HG03039 (cell line): Measurements from ENCODE around the gene IMPDH2.

ENCODE experiments used
- ATAC-seq: cut with Tn5 transposase; IDR thresholded peaks from one replicate; pipeline ENCODE4 v1.9.1; 2021; ENCODE audit warnings: mild to moderate bottlenecking, moderate library complexity; ENCODE audit not compliant: unreplicated experiment

The IMPDH2 gene

DNA sequence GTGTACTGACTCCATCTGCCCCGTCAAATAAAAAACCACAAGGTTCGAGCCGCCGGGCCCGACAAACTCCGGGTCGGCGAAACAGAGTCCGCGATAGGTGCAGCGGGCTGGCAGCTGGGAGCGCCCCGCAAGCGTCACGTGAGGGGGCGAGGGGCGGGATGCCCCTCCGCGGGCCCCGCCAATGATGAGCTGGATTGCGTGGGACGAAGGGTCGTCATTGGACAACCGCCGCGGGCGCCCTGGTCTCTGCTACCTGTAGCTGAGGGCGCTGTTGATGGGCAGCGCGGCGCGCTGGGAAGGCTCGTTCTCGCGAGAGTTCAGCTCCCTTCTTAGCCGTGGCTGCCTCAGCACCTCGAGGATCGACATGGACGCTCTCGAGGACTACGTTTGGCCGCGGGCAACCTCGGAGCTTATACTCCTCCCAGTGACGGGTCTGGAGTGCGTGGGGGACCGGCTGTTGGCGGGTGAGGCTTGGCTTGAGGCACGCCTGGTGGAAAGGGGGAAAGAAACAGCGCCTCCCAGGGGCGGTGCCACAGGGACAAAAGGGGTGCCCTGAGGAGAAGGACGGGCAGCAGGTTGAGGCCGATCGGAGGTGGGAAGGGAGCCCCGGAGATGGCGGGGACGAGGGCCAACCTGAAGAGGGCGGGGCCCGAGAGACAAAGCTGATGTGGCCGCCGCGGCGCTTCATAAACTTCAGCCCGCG is 22.0 kb downstream of the IMPDH2 start, which contains the start of gene WDR6:
WDR6 (plus strand) TSS at position 324 of the 703 bp plus-strand sequence; CDS start at position 365, 41 bp downstream.
- ATAC-seq: peak; percentile 76

DNA sequence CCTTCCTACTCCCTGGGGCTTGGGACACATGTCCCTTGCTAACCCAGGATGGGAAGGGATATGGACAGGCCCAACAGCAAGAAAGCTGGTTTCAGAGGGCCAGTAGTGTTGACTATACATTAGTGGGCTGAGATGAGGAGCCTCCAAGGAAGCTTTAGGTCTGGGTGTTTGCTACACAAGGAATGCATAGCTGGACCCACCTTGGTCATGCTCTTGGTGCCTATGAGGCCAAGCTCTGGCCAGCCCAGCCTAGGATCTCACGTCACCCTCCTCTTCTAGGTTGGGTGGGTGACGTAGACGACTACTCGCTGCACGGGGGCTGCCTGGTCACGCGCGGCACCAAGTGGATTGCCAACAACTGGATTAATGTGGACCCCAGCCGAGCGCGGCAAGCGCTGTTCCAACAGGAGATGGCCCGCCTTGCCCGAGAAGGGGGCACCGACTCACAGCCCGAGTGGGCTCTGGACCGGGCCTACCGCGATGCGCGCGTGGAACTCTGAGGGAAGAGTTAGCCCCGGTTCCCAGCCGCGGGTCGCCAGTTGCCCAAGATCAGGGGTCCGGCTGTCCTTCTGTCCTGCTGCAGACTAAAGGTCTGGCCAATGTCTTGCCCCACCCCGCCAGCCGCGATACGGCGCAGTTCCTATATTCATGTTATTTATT is 22.7 kb downstream of the IMPDH2 start:
- no peak for ATAC-seq

DNA sequence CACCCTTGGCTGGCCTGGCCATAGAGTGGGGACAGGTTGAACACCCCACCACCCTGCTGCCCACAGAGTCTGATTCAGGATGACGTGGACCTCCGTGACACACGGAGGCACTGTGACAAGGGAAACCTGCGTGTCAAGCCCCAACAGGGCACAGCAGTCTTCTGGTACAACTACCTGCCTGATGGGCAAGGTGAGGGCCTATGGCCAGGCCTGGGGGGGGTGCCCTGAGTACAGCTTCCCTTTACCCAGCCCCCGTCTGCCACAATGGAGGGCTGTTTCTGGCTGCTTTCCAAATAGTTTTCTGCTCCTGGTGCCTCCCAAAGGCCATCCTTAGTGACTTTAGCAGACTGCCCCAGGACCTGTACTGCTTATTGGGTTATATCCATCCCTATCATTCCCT is 23.2 kb downstream of the IMPDH2 start:
- ATAC-seq: no peak

DNA sequence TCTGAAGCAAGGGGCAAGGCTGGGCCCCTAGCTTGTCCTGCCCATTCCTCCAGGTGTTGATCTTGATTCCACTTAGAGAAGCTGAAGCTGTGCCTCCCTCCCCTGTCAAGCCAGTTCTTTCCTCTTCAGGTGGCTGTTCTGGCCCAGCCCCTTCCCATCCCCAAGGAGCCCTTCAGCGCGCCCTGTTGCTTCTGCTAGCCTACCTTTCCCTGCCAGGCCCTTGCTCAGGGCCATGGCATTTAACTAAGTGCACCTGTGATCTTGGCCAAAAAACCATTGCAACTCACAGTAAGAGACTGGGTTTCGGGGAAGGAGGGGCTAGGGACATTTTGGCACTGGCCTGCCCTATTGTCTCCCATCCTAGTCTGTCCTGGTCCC is 23.9 kb downstream of the IMPDH2 start:
- ATAC-seq: no peak

DNA sequence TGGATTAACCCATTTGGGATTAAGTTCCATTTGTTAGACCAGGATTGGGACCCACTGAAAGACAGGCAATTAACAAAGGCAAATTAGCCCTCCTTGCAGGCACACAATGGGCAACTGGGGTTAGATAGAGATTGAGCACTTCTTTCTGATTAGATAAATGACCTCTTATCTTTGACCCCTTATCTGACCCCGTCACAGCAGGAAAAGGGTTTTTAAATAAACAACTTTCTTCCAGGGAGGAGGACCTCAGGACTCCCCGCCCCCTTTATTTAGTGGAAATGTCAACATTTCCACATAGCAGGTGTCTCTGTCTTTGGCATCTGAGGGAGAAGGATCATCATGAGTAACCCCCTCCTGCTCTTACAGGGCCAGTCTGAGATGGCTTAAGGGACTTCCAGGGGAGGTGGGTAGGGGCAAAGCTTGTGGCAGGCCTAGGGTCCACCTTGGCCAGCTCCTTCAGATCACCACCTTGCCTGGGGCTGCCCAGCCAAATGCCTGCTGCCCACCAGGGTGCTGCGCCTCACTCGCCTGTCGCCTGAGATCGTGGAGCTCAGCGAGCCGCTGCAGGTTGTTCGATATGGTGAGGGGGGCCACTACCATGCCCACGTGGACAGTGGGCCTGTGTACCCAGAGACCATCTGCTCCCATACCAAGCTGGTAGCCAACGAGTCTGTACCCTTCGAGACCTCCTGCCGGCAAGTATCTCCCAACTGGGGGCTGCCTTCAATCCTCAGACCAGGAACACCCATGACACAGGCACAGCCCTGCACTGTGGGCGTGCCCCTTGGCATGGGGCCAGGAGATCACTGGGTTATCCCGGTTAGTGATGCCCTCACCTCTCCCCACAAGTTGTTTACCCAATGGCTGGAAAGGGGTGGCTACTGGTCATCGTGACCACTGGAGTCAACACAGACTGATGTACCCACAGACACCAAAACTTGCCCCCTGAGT is 24.6 kb downstream of the IMPDH2 start:
- no peak for ATAC-seq

DNA sequence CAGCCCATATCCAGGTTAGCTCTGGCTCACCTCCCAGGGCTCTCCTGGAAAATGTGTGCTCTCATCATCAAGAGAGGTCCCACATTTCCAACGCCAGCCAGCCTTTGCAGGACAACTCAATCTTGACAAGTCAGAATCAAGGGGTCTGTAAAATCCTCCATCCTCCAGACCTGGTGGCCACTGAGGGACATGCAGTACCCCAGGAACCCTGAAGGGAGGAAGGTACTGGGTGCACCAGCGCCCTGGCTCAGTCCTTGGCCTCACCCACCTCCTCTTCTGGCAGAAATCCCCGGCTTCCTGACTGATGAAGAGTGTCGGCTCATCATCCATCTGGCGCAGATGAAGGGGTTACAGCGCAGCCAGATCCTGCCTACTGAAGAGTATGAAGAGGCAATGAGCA is 28.0 kb downstream of the IMPDH2 start:
- no peak for ATAC-seq

DNA sequence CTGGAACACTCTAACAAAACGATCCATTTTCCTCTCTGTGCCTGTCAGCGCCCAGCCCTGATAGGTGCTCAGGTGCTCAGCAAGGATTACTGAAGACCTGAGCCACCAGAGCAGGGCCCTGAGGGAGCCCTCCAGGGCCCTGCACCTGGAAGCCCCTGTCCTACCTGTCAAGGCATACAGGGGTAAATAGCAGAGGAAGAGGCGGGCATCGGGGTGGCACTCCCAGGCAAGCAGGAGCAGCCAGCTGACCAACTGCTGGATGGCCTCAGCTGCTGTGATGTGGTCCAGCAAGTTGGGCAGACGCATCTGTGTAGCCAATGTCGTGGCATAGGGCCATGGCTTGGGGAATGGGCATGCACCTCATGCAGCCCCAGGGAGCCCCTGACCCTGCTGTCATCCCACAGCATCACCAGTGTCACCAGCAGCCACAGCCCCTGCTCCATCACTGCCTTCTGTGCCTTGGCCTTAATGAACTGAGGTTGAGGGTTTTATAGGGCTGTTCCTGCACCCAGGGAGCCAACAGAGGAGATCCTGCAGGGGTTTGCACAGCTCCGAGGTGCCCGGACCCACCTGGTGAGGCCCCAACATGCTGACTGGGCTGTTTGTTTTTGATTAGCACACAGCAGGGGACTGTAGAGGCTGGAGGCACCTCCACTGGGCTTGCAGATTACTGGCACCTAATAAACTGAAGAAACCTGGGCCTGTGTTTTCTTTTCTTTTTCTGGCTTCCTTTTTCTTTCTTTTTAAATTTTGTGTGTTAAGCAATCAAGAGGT is 29.9 kb downstream of the IMPDH2 start:
- ATAC-seq: no peak

DNA sequence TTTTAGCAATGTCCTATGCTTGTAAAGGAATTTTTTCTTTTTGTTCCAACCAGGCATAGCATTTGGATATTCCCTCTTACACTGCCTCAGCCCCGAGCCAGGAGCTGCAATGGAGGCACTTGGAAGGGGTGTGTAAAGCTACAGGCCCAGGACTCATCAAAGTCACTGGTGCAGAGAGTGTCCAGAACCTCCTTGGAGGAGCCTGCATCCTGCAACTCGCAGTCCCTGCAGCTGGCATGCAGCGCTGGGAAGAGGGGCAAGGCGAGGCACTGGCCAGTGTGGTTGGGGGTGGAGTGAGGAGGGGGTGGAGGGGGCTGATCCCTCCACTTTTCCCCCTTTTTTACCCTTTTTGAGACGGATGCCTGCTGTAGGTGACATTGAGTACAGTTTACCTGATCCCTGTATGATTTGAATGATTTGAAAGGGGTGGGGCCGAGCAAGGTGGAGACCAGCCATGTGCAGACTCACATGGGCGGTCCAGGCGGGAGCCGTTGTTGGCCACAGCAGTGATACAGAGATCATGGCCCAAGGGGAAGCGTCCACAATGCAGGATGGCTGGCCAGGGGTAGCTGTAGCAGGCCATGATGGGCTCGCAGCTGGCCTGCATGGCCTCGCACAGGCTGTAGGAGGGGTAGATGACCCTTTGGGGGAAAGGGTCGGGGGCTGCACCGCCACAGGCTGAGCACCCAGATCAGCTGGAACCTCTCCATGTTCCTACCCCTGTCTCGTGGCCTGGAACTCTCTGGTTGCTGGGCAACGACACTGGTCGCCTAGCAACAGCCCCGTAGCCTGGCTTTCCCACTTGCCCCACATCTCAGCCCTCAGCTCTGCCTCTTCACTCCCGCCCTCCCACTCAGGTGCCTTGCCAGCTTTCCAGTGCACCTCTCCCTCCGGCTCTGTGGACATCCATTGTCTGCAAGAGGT is 31.2 kb downstream of the IMPDH2 start:
- no peak for ATAC-seq

DNA sequence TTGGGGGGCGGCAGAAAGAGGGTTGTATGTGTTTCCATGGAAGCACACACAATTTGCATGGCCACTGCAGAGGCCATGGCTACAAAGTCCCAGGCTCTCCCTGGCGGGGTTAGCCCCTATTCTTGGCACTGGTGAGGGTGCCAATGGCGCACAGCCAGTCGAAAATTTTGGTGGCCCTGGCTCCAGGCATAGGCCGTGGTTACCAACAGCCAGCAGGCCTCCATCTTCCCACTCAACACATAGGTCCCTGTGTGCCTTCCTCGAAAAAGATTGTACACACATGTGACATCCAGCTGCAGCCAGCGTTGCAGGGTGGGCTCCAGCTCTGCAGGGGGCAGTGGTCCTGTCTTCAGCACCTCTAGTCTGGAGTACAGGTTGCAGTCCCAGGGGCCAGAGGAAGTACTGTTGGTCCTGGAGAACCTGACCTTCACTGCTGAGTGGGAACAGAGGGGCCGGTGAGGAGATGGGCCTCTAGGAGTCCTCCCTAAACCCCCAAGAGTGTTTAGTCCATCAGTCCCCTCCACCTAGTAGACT is 32.0 kb downstream of the IMPDH2 start:
- ATAC-seq: no peak

DNA sequence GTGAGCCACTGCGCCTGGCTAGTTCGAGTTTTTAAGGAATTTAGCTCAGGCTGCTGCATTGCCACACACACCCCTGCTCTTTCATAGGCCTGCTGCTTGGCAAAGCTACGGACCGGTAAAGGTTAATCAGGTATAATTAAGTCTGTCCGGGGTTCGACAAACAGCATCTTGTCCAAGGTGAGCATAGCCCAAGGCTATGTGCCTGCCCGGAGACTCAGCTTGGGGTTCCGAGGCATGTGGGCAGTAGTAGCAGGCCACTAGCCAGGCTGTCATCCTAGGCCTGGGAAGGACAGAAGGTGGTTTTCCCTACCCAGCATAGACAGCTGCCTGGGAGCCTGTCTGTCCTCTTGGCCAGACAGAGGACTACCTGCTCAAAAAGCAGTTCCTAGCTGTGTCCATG is 32.6 kb downstream of the IMPDH2 start:
- ATAC-seq: no peak

DNA sequence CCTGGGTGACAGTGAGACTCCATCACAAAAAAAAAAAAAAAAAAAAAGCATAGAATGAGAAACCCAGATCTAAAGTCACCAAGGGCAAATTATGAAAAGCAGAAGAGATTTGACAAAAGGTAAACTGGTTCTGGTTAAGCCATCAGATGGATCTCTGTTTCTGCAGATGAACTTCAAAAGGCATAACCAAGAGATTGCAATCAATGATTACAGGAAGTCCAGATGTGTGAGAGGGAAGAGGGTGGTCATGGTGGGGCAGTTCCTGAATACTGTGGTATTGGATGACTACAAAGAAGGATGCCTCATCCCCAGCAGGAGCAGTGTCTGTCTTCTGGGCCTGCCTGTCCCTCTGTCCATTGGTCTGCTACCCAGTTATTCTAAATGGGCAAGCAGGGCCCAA is 35.4 kb downstream of the IMPDH2 start:
- ATAC-seq: no peak

DNA sequence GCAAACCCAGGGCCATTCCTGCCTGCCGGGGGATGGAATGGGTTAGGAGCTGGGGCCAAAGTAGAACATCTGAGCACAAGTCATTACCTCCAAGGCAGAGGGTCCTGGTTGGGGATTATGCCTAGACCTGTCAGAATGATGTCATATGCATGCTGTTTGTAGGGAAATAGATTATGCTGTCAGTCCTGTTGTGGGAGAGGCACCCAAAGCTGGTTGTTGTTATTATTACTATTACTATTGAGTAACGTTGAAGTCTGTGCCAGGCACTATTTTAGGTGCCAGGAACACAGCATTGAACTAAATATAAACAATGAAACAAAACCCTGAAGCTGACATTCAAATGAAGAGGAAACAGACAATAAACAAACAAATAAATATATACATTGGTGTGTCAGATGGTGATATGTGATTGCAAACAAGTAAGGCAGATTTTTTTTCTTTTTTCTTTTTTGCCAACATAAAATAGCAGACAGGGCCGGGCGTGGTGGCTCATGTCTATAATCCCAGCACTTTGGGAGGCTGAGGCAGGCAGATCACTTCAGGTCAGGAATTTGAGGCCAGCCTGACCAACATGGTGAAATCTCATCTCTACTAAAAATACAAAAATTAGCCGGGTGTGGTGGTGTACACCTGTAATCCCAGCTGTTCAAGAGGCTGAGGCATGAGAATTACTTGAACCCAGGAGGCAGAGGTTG is 37.2 kb downstream of the IMPDH2 start:
- ATAC-seq: no peak

DNA sequence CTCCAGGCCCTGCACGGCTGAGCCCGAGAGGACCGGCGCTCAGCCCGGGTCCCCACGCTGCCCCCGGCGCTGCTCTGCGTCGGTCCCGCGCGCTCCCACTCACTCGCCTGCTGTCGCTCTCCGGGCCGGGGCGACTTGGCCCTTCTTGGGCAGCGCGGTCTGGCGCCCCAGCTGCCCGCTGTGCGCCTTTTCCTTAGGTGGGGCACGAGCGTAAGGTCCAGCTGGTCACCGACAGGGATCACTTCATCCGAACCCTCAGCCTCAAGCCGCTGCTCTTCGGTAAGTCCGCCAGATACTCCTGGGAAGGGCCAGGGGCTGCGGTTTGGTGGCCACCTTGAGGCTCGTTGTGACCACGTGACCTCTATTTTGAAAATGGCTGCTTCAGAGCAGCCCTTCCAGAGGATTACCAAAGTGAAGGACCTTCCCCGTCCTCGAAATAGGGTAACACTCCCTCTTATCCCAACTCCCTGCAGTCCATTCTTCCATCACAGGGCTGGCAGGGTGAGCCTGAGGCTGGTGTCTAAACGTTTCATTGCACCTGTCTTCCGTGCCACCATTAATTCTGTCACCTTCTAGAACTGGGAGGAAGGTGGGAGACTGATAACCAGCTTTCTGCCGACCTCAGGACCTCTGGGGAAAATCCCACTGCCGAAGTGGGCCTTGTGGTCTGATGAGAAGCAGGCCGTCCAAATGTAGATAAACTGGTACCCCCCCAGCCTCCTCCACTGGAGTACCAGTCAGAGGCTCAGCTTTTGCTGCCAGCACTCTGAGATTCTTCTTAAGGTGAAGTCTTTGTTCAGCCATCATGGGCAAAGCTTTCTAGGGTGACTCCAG is 38.3 kb downstream of the IMPDH2 start:
- ATAC-seq: no peak

DNA sequence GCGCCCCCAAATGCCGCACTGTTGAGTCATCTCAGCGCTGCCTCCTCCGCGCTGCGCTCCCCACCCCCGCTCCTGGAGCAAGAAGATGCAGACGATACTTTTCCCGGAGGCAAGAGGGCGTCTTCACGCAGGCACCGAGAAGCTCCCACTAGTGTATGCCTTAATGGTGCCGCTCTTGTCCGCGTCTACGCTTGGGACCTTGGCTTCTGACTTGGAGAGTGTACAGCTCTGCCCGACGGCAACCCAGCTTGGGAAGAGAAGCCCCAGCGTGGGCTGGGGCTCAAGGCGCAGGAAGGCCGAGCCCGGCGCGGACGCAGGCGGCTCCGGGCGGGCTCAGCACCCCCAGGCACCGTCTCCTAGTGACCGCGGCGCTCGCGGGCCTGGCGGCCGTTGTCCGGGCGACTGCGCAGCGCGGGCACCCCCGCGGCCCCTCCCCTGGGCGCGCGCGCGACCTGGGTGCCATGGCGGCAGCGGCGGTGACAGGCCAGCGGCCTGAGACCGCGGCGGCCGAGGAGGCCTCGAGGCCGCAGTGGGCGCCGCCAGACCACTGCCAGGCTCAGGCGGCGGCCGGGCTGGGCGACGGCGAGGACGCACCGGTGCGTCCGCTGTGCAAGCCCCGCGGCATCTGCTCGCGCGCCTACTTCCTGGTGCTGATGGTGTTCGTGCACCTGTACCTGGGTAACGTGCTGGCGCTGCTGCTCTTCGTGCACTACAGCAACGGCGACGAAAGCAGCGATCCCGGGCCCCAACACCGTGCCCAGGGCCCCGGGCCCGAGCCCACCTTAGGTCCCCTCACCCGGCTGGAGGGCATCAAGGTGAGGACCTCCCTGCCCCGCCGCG is 39.2 kb downstream of the IMPDH2 start, which contains the start of gene P4HTM:
P4HTM (plus strand) TSS at position 446 of the 840 bp plus-strand sequence; CDS start at position 462, 16 bp downstream.
- peak; percentile 43 for ATAC-seq

DNA sequence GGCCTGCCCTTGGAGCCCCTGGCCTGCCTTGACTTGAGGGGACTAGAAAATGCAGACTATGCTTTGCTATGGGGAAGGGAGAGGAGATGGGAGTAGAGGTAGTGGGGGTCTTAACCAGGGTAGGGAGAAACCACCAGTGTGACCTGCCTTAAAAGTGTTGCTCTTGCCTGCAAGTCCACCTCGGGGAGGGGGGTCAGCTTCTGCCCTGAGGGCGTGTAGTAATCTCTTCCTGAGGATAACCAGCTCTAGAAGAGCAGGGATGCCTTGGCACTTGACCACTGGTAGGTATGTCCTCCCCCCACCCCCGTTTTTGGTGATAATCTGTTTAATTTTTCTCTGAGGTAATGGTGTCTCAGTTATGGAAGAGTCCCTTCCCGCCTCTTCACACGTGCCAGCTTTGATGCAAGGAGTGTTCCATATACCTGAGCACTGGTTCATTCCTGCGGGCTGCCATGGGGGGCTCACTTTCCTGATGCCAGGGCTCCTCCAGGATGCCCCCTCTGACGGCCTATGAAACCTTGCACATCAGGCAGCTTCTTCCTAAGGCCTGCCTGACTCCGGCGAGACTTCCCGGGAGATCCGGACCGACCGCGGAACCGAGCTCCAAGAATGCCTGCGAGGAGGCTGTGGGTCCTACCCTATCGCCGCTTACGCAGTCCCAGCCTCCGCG is 39.9 kb downstream of the IMPDH2 start:
- ATAC-seq: no peak

DNA sequence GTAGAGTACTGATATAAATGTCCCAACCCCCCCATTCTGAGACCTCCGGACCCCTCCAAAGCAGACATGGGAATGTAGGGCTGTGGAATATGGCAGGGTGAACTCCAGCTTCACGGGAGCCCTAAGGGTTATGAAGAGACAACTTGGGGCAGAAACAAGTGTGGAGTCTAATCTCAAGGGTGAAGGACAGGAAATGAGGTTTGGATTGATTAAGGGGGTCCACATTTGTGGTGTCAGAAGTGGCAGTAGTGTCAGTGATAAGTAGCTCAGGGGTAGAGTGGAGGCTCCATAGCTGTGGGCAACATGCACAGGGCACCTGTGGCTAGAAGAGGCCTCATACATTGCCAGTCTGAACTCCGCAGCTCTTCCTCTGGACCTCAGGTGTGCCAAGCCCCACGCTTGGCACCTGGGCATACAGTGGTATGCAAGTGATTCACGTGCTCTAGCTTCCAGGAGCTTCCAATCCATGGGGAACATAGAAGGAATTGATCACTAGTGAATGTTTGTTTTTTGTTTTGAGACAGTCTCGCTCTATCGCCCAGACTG is 43.3 kb downstream of the IMPDH2 start:
- ATAC-seq: no peak
